Naive thymus-derived CD8-positive, alpha-beta T cell (primary cell): ENCODE data around the gene KLHL36. TPM values are rescaled to one million over a fixed set of nuclear protein-coding genes. Genes with fewer than 3 reads are reported as not detected.

ENCODE experiments used
- ATAC-seq, 2 donors: fragments of 150-1000 bp; cut with Tn5 transposase in 1 of 2; sonication (Bioruptor Pico), chemical (Tn5 transposase) in 1 of 2; 1 replicate in 1 of 2; 2 replicates in 1 of 2; pipeline ENCODE4 v1.10.0; 2021; ENCODE audit warnings: mild to moderate bottlenecking in 2 of 2, moderate library complexity in 2 of 2
- POLR2A ChIA-PET: fragments of 350-600 bp; sonication (Branson Sonifier 250); formaldehyde crosslinking; loops from one replicate; lab custom pipeline; 2021; ENCODE audit warnings: antibody characterized with exemption; lab: Charles Lee
- DNase-seq, 10 donors: peaks; one replicate each; pipeline versions ENCODE4 v3.0.0 to v3.0.0-alpha.2; 2020 to 2022
- H3K27ac Mint-ChIP-seq, 10 donors: one replicate each; pipeline ENCODE4 v1.8.0; 2020 to 2022; ENCODE audit warnings: mild to moderate bottlenecking in 10 of 10, mixed read lengths in 10 of 10, moderate library complexity in 4 of 10, inconsistent platforms in 1 of 10
- H3K27me3 Mint-ChIP-seq, 5 donors: one replicate each; pipeline ENCODE4 v1.8.0; 2021 to 2022; ENCODE audit warnings: mixed read lengths in 5 of 5
- H3K36me3 Mint-ChIP-seq, 3 donors: one replicate each; pipeline ENCODE4 v1.8.0; 2020 to 2022; ENCODE audit warnings: mixed read lengths in 3 of 3, mild to moderate bottlenecking in 2 of 3, inconsistent platforms in 1 of 3
- H3K4me1 Mint-ChIP-seq, 4 donors: one replicate each; pipeline ENCODE4 v1.8.0; 2021 to 2022; ENCODE audit warnings: mixed read lengths in 4 of 4
- H3K4me3 Mint-ChIP-seq, 10 donors: one replicate each; pipeline ENCODE4 v1.8.0; 2020 to 2022; ENCODE audit warnings: mild to moderate bottlenecking in 10 of 10, mixed read lengths in 10 of 10, moderate library complexity in 6 of 10, inconsistent platforms in 1 of 10
- H3K9me3 Mint-ChIP-seq, 9 donors: one replicate each; pipeline ENCODE4 v1.8.0; 2020 to 2022; ENCODE audit warnings: mixed read lengths in 9 of 9, mild to moderate bottlenecking in 3 of 9, inconsistent platforms in 1 of 9, moderate library complexity in 1 of 9
- polyA plus RNA-seq, 3 donors: library from polyadenylated mRNA; unstranded; fragments of 300-500 nt; fragmentation: Illumina TruSeq; gene quantifications; one replicate each; pipeline ENCODE4 v1.2.3, GENCODE V29; 2021
- total RNA-seq, 8 experiments: library from RNA in 2 of 8; stranded (reverse) in 2 of 8; gene quantifications; one replicate each; pipeline ENCODE4 v1.2.3 and lab custom pipeline; 2021 to 2026

KLHL36 gene
- total and polyA plus RNA-seq, 5 experiments from 2014 or later: 27.4 to 157 (median 50.3) TPM

DNA sequence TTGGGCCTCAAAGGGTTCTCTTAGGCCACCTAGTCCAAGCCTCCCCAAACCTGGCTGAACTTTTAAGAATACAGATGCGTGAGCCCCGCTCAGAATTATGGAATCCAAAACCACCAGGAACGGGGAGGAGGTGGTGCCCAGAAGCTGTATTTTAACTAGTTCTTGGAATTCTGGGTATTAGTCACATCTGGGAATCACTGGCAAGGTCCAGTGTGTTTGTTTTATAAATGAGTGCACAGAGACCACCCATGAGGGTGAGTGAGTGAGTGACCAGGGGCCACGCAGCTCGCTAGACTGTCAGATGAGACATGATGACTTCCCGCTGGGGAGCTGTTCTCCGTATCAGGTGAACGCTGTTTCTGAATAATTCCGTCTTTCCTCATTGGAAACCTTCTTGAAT lies 14.2 kb downstream of the KLHL36 start:
- peaks cover 15 to 43% (median 41%) of the 10 kb centered on the region in 4 donors for H3K4me1 Mint-ChIP-seq
- ATAC-seq (no peak), DNase-seq (no peak)
- H3K27me3 Mint-ChIP-seq: no peaks in the 10 kb centered on the region
- POLR2A ChIA-PET: interaction anchor here (0.5 to 1.3 kb wide), 4 partner anchors 9 to 42 kb away, joined by 3 to 6 read pairs (median 4); no protein-coding TSS in a partner anchor
- H3K9me3 Mint-ChIP-seq: no peaks in the 10 kb centered on the region
- no peak overlapping the region for H3K4me3 Mint-ChIP-seq
- H3K36me3 Mint-ChIP-seq: peaks cover 0 to 92% (median 22%) of the 10 kb centered on the region in 3 donors
- H3K27ac Mint-ChIP-seq: peak overlapping the region in 1 of 10 donors; percentile 55

DNA sequence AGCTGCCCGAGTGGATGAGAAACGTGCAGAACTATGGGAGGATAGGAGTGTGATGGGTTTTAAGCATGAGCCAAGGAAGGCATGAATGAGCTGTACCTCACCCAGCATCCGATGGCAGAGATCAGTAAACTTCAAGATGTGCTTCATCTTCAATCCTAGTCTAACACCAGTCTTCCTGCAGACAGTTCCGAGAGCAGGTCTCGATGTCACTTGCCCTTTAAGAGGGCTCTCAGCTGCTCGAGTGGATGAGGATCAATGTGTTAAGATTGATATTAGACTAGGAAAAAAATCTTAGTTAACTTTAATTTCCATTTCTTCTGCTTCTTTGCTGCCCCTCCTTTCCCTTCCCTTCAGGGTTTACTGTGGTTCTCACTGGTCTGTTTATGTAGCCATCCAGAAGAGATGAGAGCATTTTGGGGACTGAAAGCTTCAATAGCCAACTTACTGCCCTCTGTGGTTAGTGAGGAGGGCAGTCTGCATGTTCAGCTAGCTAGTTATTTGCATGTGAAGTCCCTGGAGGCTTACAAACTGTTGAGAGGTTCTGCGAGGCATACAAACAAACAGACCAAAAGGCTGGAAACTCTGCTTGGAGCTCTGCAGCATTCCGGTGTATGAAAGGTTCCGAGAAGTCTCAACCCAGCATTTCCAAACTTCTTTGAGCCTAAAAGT lies 15.3 kb downstream of the KLHL36 start:
- Mint-ChIP-seq H3K9me3 (no peaks in the 10 kb centered on the region), H3K36me3 (peaks cover 0 to 88% (median 18%) of the 10 kb centered on the region in 3 donors), H3K4me3 (no peak overlapping the region), H3K4me1 (peaks cover 15 to 34% (median 34%) of the 10 kb centered on the region in 4 donors), H3K27me3 (no peaks in the 10 kb centered on the region), H3K27ac (peak overlapping the region in 5 of 10 donors; percentile 41 to 81 (median 54))
- ATAC-seq: no peak
- POLR2A ChIA-PET: interaction anchor here (0.5 to 1.3 kb wide), 3 partner anchors 14 to 288 kb away, joined by 3 to 6 read pairs (median 4); no protein-coding TSS in a partner anchor
- no peak for DNase-seq

DNA sequence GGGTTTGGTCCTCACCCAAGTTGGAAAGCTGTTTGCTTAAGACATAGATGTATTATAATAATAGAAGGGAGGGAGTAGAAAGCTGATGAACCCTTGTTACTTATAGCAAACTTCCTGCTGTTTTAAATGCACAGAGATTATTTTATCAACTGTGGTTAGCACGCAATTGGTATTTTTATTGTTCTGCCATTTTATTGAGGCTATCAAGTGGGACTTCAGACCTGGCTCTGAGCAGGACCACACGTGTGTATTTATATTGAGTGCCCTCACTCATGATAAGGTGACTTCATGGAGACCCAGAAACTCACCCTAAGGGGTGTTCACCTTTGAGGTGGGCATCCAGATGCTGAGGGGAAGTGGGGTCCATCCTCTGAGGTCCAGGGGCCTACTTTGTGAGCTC lies 17.0 kb downstream of the KLHL36 start:
- H3K4me3 Mint-ChIP-seq: no peak overlapping the region
- H3K27me3 Mint-ChIP-seq: no peaks in the 10 kb centered on the region
- ATAC-seq (no peak), DNase-seq (no peak)
- H3K4me1 Mint-ChIP-seq: peaks cover 13 to 25% (median 22%) of the 10 kb centered on the region in 4 donors
- H3K36me3 Mint-ChIP-seq: peaks cover 0 to 73% (median 16%) of the 10 kb centered on the region in 3 donors
- POLR2A ChIA-PET: interaction anchor here (1.0 kb wide), 1 partner anchor 29 kb away, joined by 3 read pairs; no protein-coding TSS in a partner anchor
- H3K27ac Mint-ChIP-seq: no peak overlapping the region
- no peaks in the 10 kb centered on the region for H3K9me3 Mint-ChIP-seq

DNA sequence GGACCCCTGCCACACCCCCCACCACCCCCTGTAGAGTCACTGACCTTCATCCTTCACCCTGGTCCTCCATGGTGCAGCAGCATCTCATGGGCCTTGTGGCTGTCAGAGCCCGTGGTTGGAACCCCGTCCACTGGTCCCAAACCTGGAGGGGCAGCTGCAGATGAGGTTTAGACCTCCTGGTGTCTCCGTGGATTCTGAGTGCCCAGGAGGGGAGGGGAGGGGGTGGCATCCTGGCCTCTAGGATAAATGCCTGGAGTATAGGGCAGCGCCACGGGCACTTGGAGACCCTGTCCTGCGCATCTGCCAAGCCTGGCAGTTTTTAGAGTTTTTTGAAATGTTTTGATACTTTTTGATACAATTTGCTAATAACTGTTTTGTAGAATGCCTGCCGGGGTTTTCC lies 17.5 kb downstream of the KLHL36 start:
- H3K36me3 Mint-ChIP-seq: peaks cover 0 to 68% (median 16%) of the 10 kb centered on the region in 3 donors
- no peak overlapping the region for H3K4me3 Mint-ChIP-seq
- H3K27ac Mint-ChIP-seq: no peak overlapping the region
- no peaks in the 10 kb centered on the region for H3K9me3 Mint-ChIP-seq
- POLR2A ChIA-PET: interaction anchor here (1.0 kb wide), 1 partner anchor 28 kb away, joined by 3 read pairs; no protein-coding TSS in a partner anchor
- peaks cover 13 to 23% (median 17%) of the 10 kb centered on the region in 4 donors for H3K4me1 Mint-ChIP-seq
- DNase-seq: no peak
- H3K27me3 Mint-ChIP-seq: no peaks in the 10 kb centered on the region
- ATAC-seq: no peak

DNA sequence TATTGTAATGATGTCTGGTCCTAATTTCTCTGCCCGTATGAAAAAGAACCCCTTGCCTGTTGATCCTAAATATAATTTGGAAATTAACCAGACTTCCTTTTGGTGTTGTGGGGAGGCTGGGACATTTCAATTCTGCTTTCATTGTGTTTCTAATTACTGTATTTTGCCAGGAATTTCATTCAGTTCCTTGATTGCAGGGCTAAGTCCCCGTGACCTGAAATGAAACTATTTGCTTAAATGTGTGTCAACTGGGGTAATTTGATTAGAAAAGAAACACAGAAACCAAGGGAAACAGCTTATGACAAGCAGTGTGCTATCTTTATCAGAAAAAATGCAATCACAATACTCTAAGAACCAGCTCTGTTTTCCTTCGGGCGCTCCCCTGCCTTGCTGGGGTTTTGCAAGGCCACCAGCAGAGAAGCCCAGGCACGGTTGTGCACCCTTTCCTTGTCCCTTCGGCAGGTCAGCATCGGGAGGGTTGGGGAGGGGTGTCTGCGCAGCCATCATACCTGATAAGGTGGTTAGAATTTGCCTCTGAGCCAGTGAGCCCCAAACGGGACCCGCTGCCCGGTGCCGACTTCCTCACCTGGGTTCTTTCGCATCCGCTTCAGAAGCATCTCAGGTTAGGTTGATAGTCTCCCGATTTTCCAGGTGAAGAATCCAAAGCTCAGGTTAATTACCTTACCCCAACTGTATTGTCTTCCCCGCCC lies 19.4 kb downstream of the KLHL36 start:
- H3K27me3 Mint-ChIP-seq: no peaks in the 10 kb centered on the region
- no peak for DNase-seq
- POLR2A ChIA-PET: interaction anchor here (1.0 kb wide), 1 partner anchor 31 kb away, joined by 3 read pairs; no protein-coding TSS in a partner anchor
- peaks cover 0 to 49% (median 7%) of the 10 kb centered on the region in 3 donors for H3K36me3 Mint-ChIP-seq
- no peak overlapping the region for H3K4me3 Mint-ChIP-seq
- peak overlapping the region in 1 of 10 donors; percentile 71 for H3K27ac Mint-ChIP-seq
- peaks cover 12 to 26% (median 16%) of the 10 kb centered on the region in 4 donors for H3K4me1 Mint-ChIP-seq
- no peak for ATAC-seq
- H3K9me3 Mint-ChIP-seq: no peaks in the 10 kb centered on the region

DNA sequence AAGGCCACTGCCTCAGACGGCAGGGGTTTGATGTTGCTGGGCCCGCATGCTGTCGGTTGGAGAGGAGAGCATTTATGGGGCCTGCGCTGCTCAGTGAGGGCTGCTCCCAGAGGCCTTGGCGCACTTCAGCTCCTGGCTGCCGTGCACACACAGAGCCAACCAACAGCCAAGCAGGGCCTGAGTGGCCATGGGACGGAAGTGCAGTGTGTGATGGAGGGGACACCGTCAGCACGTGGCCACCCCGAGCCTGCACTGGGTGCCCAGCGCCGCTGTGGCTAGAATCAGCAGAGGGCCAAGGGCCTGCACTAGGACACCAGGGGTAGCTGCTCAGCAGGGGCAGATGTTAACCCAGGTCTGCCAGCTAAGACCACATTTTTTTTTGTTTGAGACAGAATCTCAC lies 21.8 kb downstream of the KLHL36 start:
- POLR2A ChIA-PET: no interaction called here
- no peak overlapping the region for H3K4me3 Mint-ChIP-seq
- no peak for DNase-seq
- H3K27ac Mint-ChIP-seq: peak overlapping the region in 1 of 10 donors; percentile 13
- H3K36me3 Mint-ChIP-seq: peaks cover 0 to 26% (median 4%) of the 10 kb centered on the region in 3 donors
- peaks cover 5 to 14% (median 9%) of the 10 kb centered on the region in 4 donors for H3K4me1 Mint-ChIP-seq
- no peaks in the 10 kb centered on the region for H3K27me3 Mint-ChIP-seq
- H3K9me3 Mint-ChIP-seq: no peaks in the 10 kb centered on the region
- no peak for ATAC-seq

DNA sequence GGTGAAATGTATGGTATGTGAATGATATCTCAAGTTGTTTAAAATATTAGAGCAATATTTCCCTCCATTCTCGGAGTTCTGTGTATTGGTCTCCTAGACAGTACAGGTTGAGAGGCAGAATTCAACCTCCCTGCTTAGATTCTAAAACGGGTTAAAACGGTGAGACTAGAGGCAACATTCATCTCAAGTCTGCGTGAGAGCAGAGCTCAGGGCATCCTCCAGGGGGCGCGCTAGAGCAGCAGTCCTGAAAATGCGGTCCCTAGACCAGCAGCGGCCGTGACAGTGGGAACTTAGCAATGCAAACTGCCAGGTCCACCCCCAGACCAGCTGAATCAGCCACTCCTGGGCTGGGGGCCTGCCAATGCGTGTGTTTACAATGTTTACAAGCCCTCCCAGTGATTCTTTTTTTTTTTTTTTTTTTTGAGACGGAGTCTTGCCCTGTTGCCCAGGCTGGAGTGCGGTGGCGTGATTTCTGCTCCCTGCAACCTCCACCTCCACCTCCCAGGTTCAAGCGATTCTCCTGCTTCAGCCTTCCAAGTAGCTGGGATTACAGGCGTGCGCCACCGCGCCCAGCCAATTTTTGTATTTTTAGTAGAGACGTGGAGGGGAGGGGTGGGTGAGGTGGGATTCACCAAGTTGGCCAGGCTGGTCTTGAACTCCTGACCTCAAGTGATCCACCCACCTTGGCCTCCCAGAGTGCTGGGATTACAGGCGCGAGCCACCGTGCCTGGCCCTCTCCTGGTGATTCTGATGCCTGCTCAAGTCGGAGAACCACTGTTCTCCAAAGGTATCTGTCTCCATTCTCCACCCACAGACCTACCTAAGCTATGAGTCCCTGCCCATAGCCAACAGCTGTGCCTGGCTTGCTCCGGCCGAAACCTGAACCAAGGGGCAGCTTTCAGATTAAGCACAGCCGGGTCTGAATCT lies 24.2 kb downstream of the KLHL36 start:
- DNase-seq (peak; percentile 57 to 87 (median 75)), ATAC-seq (peak; percentile 92 to 96)
- POLR2A ChIA-PET: interaction anchor here (0.6 to 1.3 kb wide), 6 partner anchors 22 to 70 kb away, joined by 3 to 7 read pairs (median 3); partner anchors contain the start of gene KLHL36
- Mint-ChIP-seq H3K27me3 (no peaks in the 10 kb centered on the region), H3K9me3 (no peaks in the 10 kb centered on the region), H3K4me3 (peak overlapping the region in 1 of 10 donors; percentile 26), H3K4me1 (peaks cover 5 to 13% (median 8%) of the 10 kb centered on the region in 4 donors), H3K27ac (peak overlapping the region in 2 of 10 donors; percentile 71 to 76), H3K36me3 (peaks cover 0 to 9% (median 4%) of the 10 kb centered on the region in 3 donors)

DNA sequence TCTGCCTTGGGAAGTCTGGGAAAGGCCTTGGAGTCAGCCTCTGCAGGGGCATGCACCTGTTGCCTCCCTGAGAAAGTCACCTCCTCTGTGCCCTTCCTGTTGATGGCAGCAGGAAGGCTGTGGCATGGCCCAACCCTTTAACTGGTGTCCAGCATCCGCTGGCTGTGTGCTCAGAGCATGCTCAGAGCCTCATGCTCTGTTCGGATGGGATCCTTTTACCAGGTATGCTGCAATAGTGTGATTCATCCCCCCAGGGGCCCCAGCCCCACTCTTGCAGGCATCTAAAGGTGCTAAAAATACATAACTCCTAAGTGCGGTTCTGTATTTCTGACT lies 24.9 kb downstream of the KLHL36 start:
- Mint-ChIP-seq H3K4me1 (peaks cover 5 to 11% (median 8%) of the 10 kb centered on the region in 4 donors), H3K27me3 (peaks cover 0 to 1% (median 0%) of the 10 kb centered on the region in 5 donors), H3K27ac (no peak overlapping the region), H3K4me3 (no peak overlapping the region), H3K36me3 (peaks cover 0 to 6% (median 1%) of the 10 kb centered on the region in 3 donors), H3K9me3 (no peaks in the 10 kb centered on the region)
- DNase-seq: no peak
- POLR2A ChIA-PET: interaction anchor here (1.3 kb wide), 1 partner anchor 32 kb away, joined by 3 read pairs; no protein-coding TSS in a partner anchor
- no peak for ATAC-seq

DNA sequence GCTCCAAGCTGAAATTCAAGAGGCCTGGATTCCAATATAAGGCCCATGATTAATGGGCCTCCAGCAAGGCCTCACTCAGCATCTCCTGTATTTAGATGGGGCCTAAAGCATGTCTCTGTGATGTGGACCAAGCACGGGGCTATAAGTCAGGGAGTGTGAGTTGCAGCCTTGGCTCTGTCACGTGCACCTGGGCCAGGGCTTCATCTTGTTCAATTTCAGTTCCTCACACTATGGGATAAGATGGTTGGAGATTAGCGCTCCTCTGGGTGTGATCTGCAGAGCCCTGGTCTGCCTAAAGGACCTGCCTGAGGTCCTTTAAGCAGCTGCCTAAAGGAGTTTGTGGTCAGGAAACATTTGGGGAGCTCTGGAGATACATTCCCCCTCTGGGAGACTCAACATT lies 25.2 kb downstream of the KLHL36 start:
- no peak for ATAC-seq
- POLR2A ChIA-PET: interaction anchor here (1.3 kb wide), 1 partner anchor 32 kb away, joined by 3 read pairs; no protein-coding TSS in a partner anchor
- Mint-ChIP-seq H3K9me3 (no peaks in the 10 kb centered on the region), H3K4me1 (peaks cover 5 to 11% (median 8%) of the 10 kb centered on the region in 4 donors), H3K36me3 (peaks cover 0 to 4% (median 1%) of the 10 kb centered on the region in 3 donors), H3K27ac (no peak overlapping the region), H3K27me3 (peaks cover 0 to 1% (median 0%) of the 10 kb centered on the region in 5 donors), H3K4me3 (no peak overlapping the region)
- no peak for DNase-seq

DNA sequence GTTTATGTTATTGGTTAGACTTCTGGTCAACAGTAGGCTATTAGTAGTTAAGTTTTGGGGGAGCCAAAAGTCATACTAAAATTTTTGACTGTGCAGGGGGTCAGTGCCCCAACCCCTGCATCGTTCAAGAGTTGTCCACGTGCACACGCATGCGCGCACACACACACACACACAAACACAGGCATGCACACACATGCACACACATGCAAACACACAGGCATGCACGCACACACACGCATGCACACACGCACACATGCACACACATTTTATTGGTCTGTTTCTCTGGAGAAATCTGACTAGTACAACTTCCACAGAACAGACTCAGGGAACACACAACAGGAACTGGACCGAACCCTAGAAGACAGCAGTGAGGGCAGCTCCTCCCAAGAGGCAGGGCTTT lies 27.1 kb downstream of the KLHL36 start:
- POLR2A ChIA-PET: no interaction called here
- Mint-ChIP-seq H3K27me3 (peaks cover 0 to 4% (median 2%) of the 10 kb centered on the region in 5 donors), H3K4me3 (no peak overlapping the region), H3K4me1 (peaks cover 5 to 11% (median 7%) of the 10 kb centered on the region in 4 donors), H3K9me3 (no peaks in the 10 kb centered on the region), H3K27ac (no peak overlapping the region), H3K36me3 (no peaks in the 10 kb centered on the region)
- DNase-seq (no peak), ATAC-seq (no peak)

DNA sequence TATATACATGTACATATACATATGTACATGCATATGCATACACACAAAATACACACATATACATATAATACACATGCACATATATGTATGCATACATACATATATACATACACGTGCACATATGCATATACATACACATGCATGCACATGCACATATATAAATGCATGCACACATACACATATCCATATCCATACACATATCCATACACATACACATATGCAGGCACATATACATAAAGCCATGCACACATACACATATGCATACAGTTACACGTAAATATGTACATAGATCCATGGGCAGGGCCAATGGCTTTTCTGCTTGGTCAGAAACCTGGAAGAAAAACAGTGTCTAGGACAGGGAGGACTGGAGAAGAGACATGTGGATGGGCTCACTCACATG lies 27.6 kb downstream of the KLHL36 start:
- H3K27me3 Mint-ChIP-seq: peaks cover 0 to 8% (median 3%) of the 10 kb centered on the region in 5 donors
- DNase-seq (no peak), ATAC-seq (no peak)
- POLR2A ChIA-PET: no interaction called here
- no peaks in the 10 kb centered on the region for H3K9me3 Mint-ChIP-seq
- no peaks in the 10 kb centered on the region for H3K36me3 Mint-ChIP-seq
- peak overlapping the region in 1 of 10 donors; percentile 9 for H3K27ac Mint-ChIP-seq
- H3K4me1 Mint-ChIP-seq: peaks cover 5 to 11% (median 7%) of the 10 kb centered on the region in 4 donors
- no peak overlapping the region for H3K4me3 Mint-ChIP-seq
